PC-3 (cell line): ENCODE data around the gene TEX29.

Experiments
- CTCF ChIP-seq: fragments of 300-600 bp; sonication (generic); conservative IDR thresholded peaks from 2 replicates; pipeline ENCODE4 v1.5.1; 2017; ENCODE audit warnings: antibody characterized with exemption, low read depth, mild to moderate bottlenecking, low read length
- EZH2phosphoT487 ChIP-seq: fragments of 300-600 bp; sonication (generic); IDR thresholded peaks from 2 replicates; pipeline ENCODE4 v1.6.1; 2018; ENCODE audit warnings: mild to moderate bottlenecking, antibody characterized with exemption, low read length, borderline replicate concordance

- no peak for TF ChIP-seq CTCF
- no peak for TF ChIP-seq EZH2phosphoT487
Measured at GRCh38 chr13:111280681-111281585, 39.5 kb upstream of the TEX29 start.
